GM12878 (cell line): ENCODE measurements around the gene ENDOG. TPM values are rescaled to one million over a fixed set of nuclear protein-coding genes. Genes with fewer than 3 reads are reported as not detected.
"Not testable (repeated sequence)": the region's sequence is repeated elsewhere in the genome, so short reads cannot be mapped to it uniquely, and the experiment has no call there.

Source experiments
- ATAC-seq: fragments of 200-7000 bp; cut with Tn5 transposase; 3 replicates; pipeline ENCODE4 v1.9.1; 2020; ENCODE audit warnings: mild to moderate bottlenecking, moderate library complexity
- BruUV-seq: library from RNA; stranded (reverse); fragments of 400-500 nt; replicated peaks from 2 replicates; lab custom pipeline; 2021; lab: Mats Ljungman, UMichigan
- CTCF ChIA-PET: fragments of 300-600 bp; sonication (Branson Sonifier 250); formaldehyde crosslinking; extraction: SDS; loops from one replicate; lab custom pipeline; 2021; ENCODE audit warnings: inconsistent platforms; lab: Yijun Ruan, JAX
- POLR2A ChIA-PET: fragments of 350-600 bp; formaldehyde crosslinking; extraction: SDS; loops from one replicate; lab custom pipeline; 2021; ENCODE audit warnings: inconsistent platforms; lab: Charles Lee
- RAD21 ChIA-PET: fragments of 300-600 bp; sonication (Branson Sonifier 250); formaldehyde crosslinking; loops from one replicate; lab custom pipeline; 2023; ENCODE audit warnings: antibody characterized with exemption; ENCODE audit not compliant: unreplicated experiment; lab: Charles Lee
- SMC1A ChIA-PET: fragments of 300-600 bp; sonication (Branson Sonifier 250); formaldehyde crosslinking; loops from one replicate; lab custom pipeline; 2023; ENCODE audit not compliant: unreplicated experiment, uncharacterized antibody; lab: Charles Lee
- DNase-seq: peaks from one replicate; pipeline ENCODE4 v3.0.0-alpha.2; 2011; ENCODE audit warnings: low read depth, low spot score
- FAIRE-seq: peaks from 3 replicates; lab custom pipeline; 2011; peaks lifted over from hg19 to GRCh38; lab: Jason Lieb, UNC
- H2AFZ ChIP-seq: 2 replicates; pipeline ENCODE4 v1.6.0; 2011; ENCODE audit warnings: low read depth, low read length, control low read depth; ENCODE audit not compliant: control insufficient read depth
- H3K27ac ChIP-seq: 2 replicates; pipeline ENCODE4 v1.5.1; 2011; ENCODE audit warnings: control low read depth; ENCODE audit not compliant: control insufficient read depth, insufficient read depth
- H3K27me3 ChIP-seq, 2 experiments: replicated peaks in 1 of 2; 2 replicates each; pipeline versions ENCODE4 v1.6.0 to v1.6.1; 2011; ENCODE audit warnings: low read length in 1 of 2; ENCODE audit not compliant: control insufficient read depth in 2 of 2, insufficient read depth in 2 of 2
- H3K36me3 ChIP-seq, 2 experiments: 2 replicates each; pipeline ENCODE4 v1.5.1; 2011; ENCODE audit warnings: low read length in 1 of 2; ENCODE audit not compliant: control insufficient read depth in 2 of 2, insufficient read depth in 2 of 2
- H3K4me1 ChIP-seq: 2 replicates; pipeline ENCODE4 v1.6.1; 2011; ENCODE audit warnings: mild to moderate bottlenecking, low read length, moderate library complexity, mixed read lengths; ENCODE audit not compliant: control insufficient read depth, insufficient read depth
- H3K4me2 ChIP-seq: 2 replicates; pipeline ENCODE4 v1.6.0; 2011; ENCODE audit warnings: control low read depth; ENCODE audit not compliant: control insufficient read depth, insufficient read depth
- H3K4me3 ChIP-seq: fragments of 200-600 bp; sonication (generic); 2 replicates; pipeline ENCODE4 v1.5.1; 2016
- H3K79me2 ChIP-seq: 2 replicates; pipeline ENCODE4 v1.6.0; 2011; ENCODE audit warnings: low read length; ENCODE audit not compliant: control insufficient read depth, insufficient read depth
- H3K9ac ChIP-seq: 2 replicates; pipeline ENCODE4 v1.8.0; 2011; ENCODE audit warnings: low read length, control low read depth, mixed read lengths; ENCODE audit not compliant: control insufficient read depth, insufficient read depth
- H3K9me3 ChIP-seq: replicated peaks from 3 replicates; pipeline ENCODE4 v1.5.1; 2011; ENCODE audit warnings: mild to moderate bottlenecking, low read length; ENCODE audit not compliant: control insufficient read depth, insufficient read depth
- H4K20me1 ChIP-seq: 2 replicates; pipeline ENCODE4 v1.6.0; 2011; ENCODE audit not compliant: control insufficient read depth, insufficient read depth
- RAD21 ChIP-seq: IDR thresholded peaks from 2 replicates; pipeline ENCODE4 v1.6.1; 2011; ENCODE audit warnings: mild to moderate bottlenecking, low read depth, low read length, moderate library complexity; ENCODE audit not compliant: insufficient read depth
- WGBS: methylation state at CpG from one replicate; pipeline ENCODE4 v1.1.6; 2016; ENCODE audit warnings: low lambda C conversion rate; ENCODE audit not compliant: insufficient replicate concordance, insufficient coverage; ENCODE audit errors: missing lambda C conversion rate; 5-methylcytosine and 5-hydroxymethylcytosine counted together
- in situ Hi-C: fragments of 300-500 bp; cut with MboI; formaldehyde crosslinking; loops from 9 replicates; pipeline ENCODE4 v1.14.3; 2018; ENCODE audit warnings: mixed read lengths
- intact Hi-C: fragments of 100-400 bp; cut with micrococcal nuclease; formaldehyde crosslinking; loops from one replicate; pipeline ENCODE4 v1.14.2; 2022; ENCODE audit not compliant: unreplicated experiment
- polyA plus RNA-seq, 11 experiments: library from polyadenylated mRNA; depleted of rRNA in 4 of 11; unstranded in 6 of 11; stranded (reverse) in 5 of 11; fragments of >200 nt; fragmentation: Nextera tagmentation in 4 of 11; fragmentation: Illumina TruSeq in 1 of 11; extraction: Ambion mirVana in 4 of 11; extraction: Trizol in 1 of 11; gene quantifications; 1 replicate in 1 of 11; 2 replicates in 10 of 11; pipeline versions ENCODE4 v1.2.1 to v1.2.3, GENCODE V29; 2011 to 2016; ENCODE audit warnings: inconsistent platforms in 2 of 11, missing spikeins in 2 of 11, low read depth in 1 of 11
- total RNA-seq, 4 experiments: library from RNA; depleted of rRNA in 3 of 4; stranded (reverse); fragments of >200 nt in 3 of 4; fragmentation: Illumina TruSeq in 1 of 4; extraction: Trizol in 1 of 4; gene quantifications; 2 replicates each; pipeline versions ENCODE4 v1.2.1 to v1.2.3, GENCODE V29; 2013 to 2021
- TF ChIP-seq, protein P1 (sequence below), 3 experiments: IDR thresholded peaks in 2 of 3; conservative IDR thresholded peaks in 1 of 3; 2 replicates each; pipeline ENCODE4 v1.5.1; 2011; ENCODE audit warnings: low read depth in 3 of 3, low read length in 3 of 3, mild to moderate bottlenecking in 3 of 3, control low read depth in 2 of 3, moderate library complexity in 2 of 3, inconsistent platforms in 1 of 3, mixed read lengths in 1 of 3; ENCODE audit not compliant: control insufficient read depth in 2 of 3, insufficient read depth in 1 of 3; ENCODE audit errors: extremely low read depth in 1 of 3

Gene ENDOG
- total and polyA plus RNA-seq, 10 of the 15 experiments (the other 5 are each of a cell fraction or from before 2014, with no cell fraction given): 0.84 to 29.2 (median 9.0) TPM

DNA sequence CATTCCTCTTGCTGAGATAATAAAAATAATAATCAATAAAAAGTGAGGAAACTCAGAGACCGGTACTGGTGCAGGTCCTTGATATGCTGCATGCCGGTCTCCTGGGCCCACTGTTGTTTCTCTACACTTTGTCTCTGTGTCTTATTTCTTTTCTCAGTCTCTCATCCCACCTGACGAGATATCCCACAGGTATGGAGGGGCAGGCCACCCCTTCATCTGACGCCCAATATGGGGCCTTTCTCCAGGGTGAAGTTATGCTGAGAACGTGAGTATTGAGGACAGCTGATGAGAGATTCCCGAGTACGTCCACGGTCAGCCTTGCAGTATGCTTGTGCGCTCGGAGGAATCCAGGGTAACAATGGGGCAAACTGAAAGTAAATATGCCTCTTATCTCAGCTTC, 32.7 kb downstream of the ENDOG start:
- H3K79me2 ChIP-seq, H3K4me3 ChIP-seq, H3K9me3 ChIP-seq, SMC1A ChIA-PET, CTCF ChIA-PET, RAD21 ChIA-PET, in situ Hi-C loops, H3K9ac ChIP-seq, H3K36me3 ChIP-seq, H3K4me2 ChIP-seq, FAIRE-seq, H2AFZ ChIP-seq, DNase-seq, H3K4me1 ChIP-seq, H3K27me3 ChIP-seq, H4K20me1 ChIP-seq, ATAC-seq, POLR2A ChIA-PET, BruUV-seq, intact Hi-C loops, H3K27ac ChIP-seq: not testable (repeated sequence)
- 87% methylated on average over 10 of the region's 10 CpGs for WGBS

DNA sequence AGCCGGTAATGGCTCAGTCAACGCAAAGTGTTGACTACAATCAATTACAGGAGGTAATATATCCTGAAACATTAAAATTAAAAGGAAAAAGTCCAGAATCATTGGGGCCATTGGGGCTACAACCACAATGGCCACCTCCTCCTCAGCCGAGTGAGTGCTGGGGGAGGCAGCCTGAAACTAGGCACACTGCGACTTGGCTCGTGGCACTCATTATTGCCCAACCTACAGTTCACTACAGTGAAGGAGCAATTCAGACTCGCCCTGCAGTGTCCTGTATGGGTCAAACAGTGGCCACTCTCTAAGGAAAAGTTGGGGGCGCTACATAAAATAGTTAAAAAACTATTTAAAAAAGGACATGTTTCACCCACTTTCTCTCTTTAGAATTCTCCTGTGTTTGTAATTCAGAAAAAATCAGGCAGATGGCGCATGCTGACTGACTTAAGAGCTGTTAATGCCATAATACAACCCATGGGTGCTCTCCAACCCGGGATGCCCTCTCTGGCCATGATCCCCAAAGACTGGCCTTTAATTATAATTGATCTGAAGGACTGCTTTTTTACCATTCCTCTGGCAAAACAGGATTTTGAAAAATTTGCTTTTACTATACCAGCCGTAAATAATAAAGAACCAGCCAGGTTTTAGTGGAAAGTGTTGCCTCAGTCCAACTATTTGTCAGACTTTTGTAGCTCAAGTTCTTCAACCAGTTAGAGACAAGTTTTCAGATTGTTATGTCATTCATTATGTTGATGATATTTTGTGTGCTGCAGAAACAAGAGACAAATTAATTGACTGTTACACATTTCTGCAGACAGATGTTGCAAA, 33.7 kb downstream of the ENDOG start:
- CTCF ChIA-PET: interaction anchor here (0.8 to 1.7 kb wide), 4 partner anchors 24 to 77 kb away, joined by 3 to 5 read pairs (median 4); partner anchors contain the start of genes KYAT1 and LRRC8A
- WGBS: 71% methylated on average over 10 of the region's 10 CpGs

DNA sequence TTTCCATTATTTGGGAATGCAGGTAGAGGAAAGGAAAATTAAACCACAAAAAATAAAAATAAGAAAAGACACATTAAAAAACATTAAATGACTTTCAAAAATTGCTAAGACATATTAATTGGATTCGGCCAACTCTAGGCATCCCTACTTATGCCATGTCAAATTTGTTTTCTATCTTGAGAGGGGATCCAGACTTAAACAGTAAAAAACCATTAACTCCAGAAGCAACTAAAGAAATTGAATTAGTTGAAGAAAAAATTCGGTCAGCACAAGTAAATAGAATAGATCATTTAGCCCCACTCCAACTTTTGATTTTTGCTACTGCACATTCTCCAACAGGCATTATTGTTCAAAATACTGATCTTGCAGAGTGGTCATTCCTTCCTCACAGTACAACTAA, 34.3 kb downstream of the ENDOG start:
- BruUV-seq, SMC1A ChIA-PET, H4K20me1 ChIP-seq, H3K9me3 ChIP-seq, H3K79me2 ChIP-seq, H3K9ac ChIP-seq, ATAC-seq, FAIRE-seq, H3K4me1 ChIP-seq, H3K4me2 ChIP-seq, in situ Hi-C loops, H3K4me3 ChIP-seq, RAD21 ChIA-PET, POLR2A ChIA-PET, DNase-seq, H2AFZ ChIP-seq, H3K27ac ChIP-seq, H3K27me3 ChIP-seq, H3K36me3 ChIP-seq, intact Hi-C loops: not testable (repeated sequence)
- CTCF ChIA-PET: interaction anchor here (0.8 to 1.7 kb wide), 5 partner anchors 11 to 76 kb away, joined by 3 to 5 read pairs (median 3); partner anchors contain the start of genes KYAT1 and LRRC8A
- WGBS: 50% methylated on average over 2 of the region's 2 CpGs

More for the DNA sequence above, 33.7 kb downstream of the ENDOG start:
- SMC1A ChIA-PET, BruUV-seq, DNase-seq, H3K27me3 ChIP-seq, FAIRE-seq, POLR2A ChIA-PET, intact Hi-C loops, in situ Hi-C loops, H3K4me1 ChIP-seq, H3K9me3 ChIP-seq, H3K79me2 ChIP-seq, H3K4me2 ChIP-seq, H4K20me1 ChIP-seq, H2AFZ ChIP-seq, H3K36me3 ChIP-seq, H3K4me3 ChIP-seq, H3K27ac ChIP-seq, RAD21 ChIA-PET, ATAC-seq, H3K9ac ChIP-seq: not testable (repeated sequence)
- TF ChIP-seq, protein P1, sequence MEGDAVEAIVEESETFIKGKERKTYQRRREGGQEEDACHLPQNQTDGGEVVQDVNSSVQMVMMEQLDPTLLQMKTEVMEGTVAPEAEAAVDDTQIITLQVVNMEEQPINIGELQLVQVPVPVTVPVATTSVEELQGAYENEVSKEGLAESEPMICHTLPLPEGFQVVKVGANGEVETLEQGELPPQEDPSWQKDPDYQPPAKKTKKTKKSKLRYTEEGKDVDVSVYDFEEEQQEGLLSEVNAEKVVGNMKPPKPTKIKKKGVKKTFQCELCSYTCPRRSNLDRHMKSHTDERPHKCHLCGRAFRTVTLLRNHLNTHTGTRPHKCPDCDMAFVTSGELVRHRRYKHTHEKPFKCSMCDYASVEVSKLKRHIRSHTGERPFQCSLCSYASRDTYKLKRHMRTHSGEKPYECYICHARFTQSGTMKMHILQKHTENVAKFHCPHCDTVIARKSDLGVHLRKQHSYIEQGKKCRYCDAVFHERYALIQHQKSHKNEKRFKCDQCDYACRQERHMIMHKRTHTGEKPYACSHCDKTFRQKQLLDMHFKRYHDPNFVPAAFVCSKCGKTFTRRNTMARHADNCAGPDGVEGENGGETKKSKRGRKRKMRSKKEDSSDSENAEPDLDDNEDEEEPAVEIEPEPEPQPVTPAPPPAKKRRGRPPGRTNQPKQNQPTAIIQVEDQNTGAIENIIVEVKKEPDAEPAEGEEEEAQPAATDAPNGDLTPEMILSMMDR (IDR thresholded peaks at IDR 0.05 in 2 of 3, conservative IDR thresholded peaks at IDR 0.05 in 1 of 3; ENCODE audit: control insufficient read depth in 2 of 3, extremely low read depth in 1 of 3, insufficient read depth in 1 of 3, low read depth in 3 of 3, low read length in 3 of 3): peak; percentile 16 to 39 (median 28); a peak in 4 of 6 replicates
- 0 out of 2 replicates have a peak, but pooled peaks have one; percentile 13 for TF ChIP-seq RAD21
